GM18505 (cell line): ENCODE measurements around the gene PDHX.

Experiments
- ATAC-seq: cut with Tn5 transposase; IDR thresholded peaks from one replicate; pipeline ENCODE4 v1.9.1; 2021; ENCODE audit not compliant: unreplicated experiment
- POLR2A ChIP-seq: IDR thresholded peaks from 4 replicates; pipeline ENCODE4 v1.6.1; 2011; ENCODE audit warnings: borderline replicate concordance; ENCODE audit not compliant: insufficient read depth, insufficient read length; ENCODE audit errors: extremely low read depth

Gene PDHX

GRCh38 chr11:34948696-34949095 is 32.3 kb downstream of the PDHX start:
- no peak for TF ChIP-seq POLR2A
- no peak for ATAC-seq

GRCh38 chr11:34953955-34954354 is 37.5 kb downstream of the PDHX start:
- ATAC-seq = no peak
- no peak for TF ChIP-seq POLR2A

- no peak for ATAC-seq
- no peak for TF ChIP-seq POLR2A
Measured at GRCh38 chr11:34957206-34957605, 40.8 kb downstream of the PDHX start.

DNA sequence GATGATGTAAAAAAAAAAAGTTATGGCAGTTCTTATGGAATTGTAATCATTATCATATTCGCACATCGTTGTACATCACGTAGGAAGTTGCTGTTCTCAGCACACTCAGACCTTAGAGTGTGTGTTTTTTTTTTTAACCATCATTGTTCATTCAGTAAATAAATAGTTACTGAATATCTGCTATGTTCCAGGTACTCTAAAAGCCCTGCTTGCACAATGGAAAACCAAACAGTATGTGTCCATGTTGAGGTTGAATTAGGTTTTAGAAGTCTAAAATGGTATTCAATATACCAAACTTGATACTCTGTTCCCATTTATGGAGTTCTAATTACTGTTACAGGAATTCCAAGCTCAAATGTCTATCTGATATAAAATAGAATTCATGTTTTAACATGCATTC is 41.2 kb downstream of the PDHX start:
- no peak for ATAC-seq
- TF ChIP-seq POLR2A = no peak

- ATAC-seq = no peak
- TF ChIP-seq POLR2A = no peak
Measured at GRCh38 chr11:34959770-34960169, 43.4 kb downstream of the PDHX start.

- TF ChIP-seq POLR2A = no peak
- no peak for ATAC-seq
Measured at GRCh38 chr11:34960277-34960676, 43.9 kb downstream of the PDHX start.

- ATAC-seq = no peak
- TF ChIP-seq POLR2A = no peak
Measured at GRCh38 chr11:34962034-34962433, 45.6 kb downstream of the PDHX start.

DNA sequence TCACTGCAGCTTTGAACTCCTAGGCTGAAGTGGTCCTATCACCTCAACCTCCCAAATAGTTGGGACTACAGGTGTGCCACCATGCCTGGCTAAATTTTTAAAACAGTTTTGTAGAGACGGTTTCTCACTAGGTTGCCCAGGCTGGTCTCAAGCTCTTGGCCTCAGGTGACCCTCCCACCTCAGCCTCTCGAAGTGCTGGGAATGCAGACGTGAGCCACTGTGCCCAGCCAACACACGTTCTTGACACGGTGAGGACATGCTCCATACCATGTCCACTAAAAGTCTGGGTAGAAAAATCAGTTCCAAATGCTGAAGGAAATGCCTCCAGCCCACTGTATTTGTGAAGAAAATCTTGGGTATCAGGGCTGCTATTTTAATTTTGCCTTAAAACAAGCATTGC is 46.9 kb downstream of the PDHX start:
- no peak for ATAC-seq
- TF ChIP-seq POLR2A = no peak

DNA sequence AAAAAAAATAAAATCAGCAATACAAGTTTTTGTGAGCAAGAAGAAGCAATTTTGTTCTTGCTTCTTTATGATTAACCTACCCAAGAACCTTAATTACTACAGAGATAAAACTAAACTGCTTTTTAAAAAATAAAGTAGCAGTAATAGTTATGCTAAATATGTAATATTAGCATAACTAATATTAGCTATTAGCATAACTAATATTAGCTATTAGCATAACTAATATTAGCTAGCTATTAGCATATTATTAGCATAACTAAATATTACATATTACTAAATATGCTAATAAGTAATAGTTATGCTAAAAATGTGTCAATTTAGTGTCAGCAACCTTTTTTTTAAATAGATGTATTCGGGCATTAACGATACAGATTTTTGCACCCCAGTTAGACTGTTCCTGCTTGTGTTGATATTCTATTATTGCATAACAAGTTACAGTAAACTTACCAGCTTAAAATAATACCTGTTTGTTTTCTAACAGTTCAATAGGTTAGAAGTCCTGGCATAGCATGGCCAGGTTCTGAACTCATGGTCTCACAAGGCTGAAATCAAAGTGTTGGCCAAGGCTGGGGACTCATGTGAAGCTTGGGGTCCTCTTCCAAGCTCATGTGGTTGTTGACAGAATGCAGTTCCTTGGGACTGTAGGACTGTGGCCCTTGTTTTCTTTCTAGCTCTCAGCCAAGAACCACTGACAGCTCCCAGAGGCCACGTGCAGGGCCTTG is 48.4 kb downstream of the PDHX start:
- ATAC-seq = no peak
- TF ChIP-seq POLR2A = no peak

DNA sequence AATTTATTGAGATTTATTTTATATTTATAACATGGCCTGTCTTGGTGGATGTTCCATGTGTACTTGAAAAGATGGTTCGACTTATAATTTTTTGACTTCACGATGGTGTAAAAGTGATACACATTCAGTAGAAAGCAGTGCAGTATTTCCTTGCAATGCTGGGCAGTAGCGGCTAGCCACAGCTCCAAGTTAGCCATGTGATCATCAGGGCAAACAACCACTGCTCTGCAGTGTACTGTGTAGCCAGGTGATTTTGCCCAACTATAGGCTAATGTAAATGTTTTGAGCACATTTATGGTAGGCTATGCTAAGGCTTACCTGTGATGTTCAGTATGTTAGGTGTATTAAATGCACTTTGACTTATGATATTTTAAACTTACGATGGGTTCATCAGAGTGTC is 52.4 kb downstream of the PDHX start:
- TF ChIP-seq POLR2A = no peak
- ATAC-seq = no peak

GRCh38 chr11:34970033-34970432 is 53.6 kb downstream of the PDHX start:
- no peak for ATAC-seq
- no peak for TF ChIP-seq POLR2A

GRCh38 chr11:34970480-34970879 is 54.1 kb downstream of the PDHX start:
- no peak for TF ChIP-seq POLR2A
- ATAC-seq = no peak

- TF ChIP-seq POLR2A = no peak
- ATAC-seq = no peak
Measured at GRCh38 chr11:34971928-34972327, 55.5 kb downstream of the PDHX start.

GRCh38 chr11:34972366-34972765 is 55.9 kb downstream of the PDHX start:
- no peak for ATAC-seq
- TF ChIP-seq POLR2A = no peak

DNA sequence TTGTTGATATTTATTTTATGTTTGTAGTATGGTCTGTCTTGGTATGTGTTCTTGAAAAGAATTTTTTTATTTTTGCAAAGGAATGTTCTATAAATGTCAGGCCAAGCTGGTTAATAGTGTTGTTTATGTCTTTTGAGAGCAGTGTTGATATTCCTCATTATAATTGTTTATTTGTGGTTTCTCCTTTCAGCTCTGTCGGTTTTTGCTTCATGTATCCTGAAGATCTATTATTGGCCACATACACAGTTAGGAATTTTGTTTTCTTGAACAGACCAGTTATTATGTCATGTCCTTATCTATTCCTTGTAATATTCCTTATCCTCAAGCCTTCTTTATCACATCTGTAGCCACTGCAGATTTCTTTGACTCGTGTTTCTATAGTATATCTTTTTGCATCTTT is 56.5 kb downstream of the PDHX start:
- TF ChIP-seq POLR2A = no peak
- no peak for ATAC-seq

- ATAC-seq = no peak
Measured at GRCh38 chr11:34975482-34975881, 59.1 kb downstream of the PDHX start.

More at GRCh38 chr11:34975482-34975881, 59.1 kb downstream of the PDHX start:
- TF ChIP-seq POLR2A = no peak
